HS-5 (cell line): ENCODE data around the gene MSLN.

Experiments
- DNase-seq: peaks from one replicate; pipeline ENCODE4 v3.0.0-alpha.2; 2012; ENCODE audit warnings: low read depth

MSLN gene

GRCh38 chr16:807347-808084 lies 47.0 kb downstream of the MSLN start:
- peak; percentile 65 for DNase-seq

- no peak for DNase-seq
These were observed 47.5 kb downstream of the MSLN start for GRCh38 chr16:808085-808386.

- DNase-seq, result no peak
These were observed 52.8 kb downstream of the MSLN start for GRCh38 chr16:813204-813915.

- DNase-seq, result no peak
These were observed 53.4 kb downstream of the MSLN start for GRCh38 chr16:813916-814412.

- peak; percentile 34 for DNase-seq
These were observed 54.4 kb downstream of the MSLN start for GRCh38 chr16:814974-815373.

GRCh38 chr16:815861-816260 lies 55.3 kb downstream of the MSLN start:
- no peak for DNase-seq

GRCh38 chr16:817001-817906 lies 56.7 kb downstream of the MSLN start:
- no peak for DNase-seq

GRCh38 chr16:818132-818531 lies 57.6 kb downstream of the MSLN start:
- DNase-seq, result no peak
